Activated naive CD4-positive, alpha-beta T cell treated with anti-CD3 and anti-CD28 coated beads for 36 hours (primary cell): Measurements from ENCODE around the gene ZNF20. TPM values are rescaled to one million over a fixed set of nuclear protein-coding genes. Genes with fewer than 3 reads are reported as not detected.
"Not testable (repeated sequence)": the region's sequence is repeated elsewhere in the genome, so short reads cannot be mapped to it uniquely, and the experiment has no call there.

ENCODE experiments used
- CTCF ChIA-PET: fragments of 350-600 bp; sonication (Branson Sonifier 250); formaldehyde crosslinking; loops from one replicate; lab custom pipeline; 2021; ENCODE audit warnings: antibody characterized with exemption; lab: Charles Lee
- DNase-seq: peaks from one replicate; pipeline ENCODE4 v3.0.0-alpha.2; 2020
- H3K27ac Mint-ChIP-seq: one replicate; pipeline ENCODE4 v1.8.0; 2021; ENCODE audit warnings: mild to moderate bottlenecking, mixed read lengths
- H3K27me3 Mint-ChIP-seq: one replicate; pipeline ENCODE4 v1.8.0; 2021; ENCODE audit warnings: low read depth, mixed read lengths
- H3K36me3 Mint-ChIP-seq: one replicate; pipeline ENCODE4 v1.8.0; 2021; ENCODE audit warnings: low read depth, mixed read lengths
- H3K4me1 Mint-ChIP-seq: one replicate; pipeline ENCODE4 v1.8.0; 2021; ENCODE audit warnings: low read depth, mixed read lengths
- H3K4me3 Mint-ChIP-seq: one replicate; pipeline ENCODE4 v1.8.0; 2021; ENCODE audit warnings: mild to moderate bottlenecking, moderate library complexity, mixed read lengths
- H3K9me3 Mint-ChIP-seq: one replicate; pipeline ENCODE4 v1.8.0; 2021; ENCODE audit warnings: mixed read lengths
- intact Hi-C: fragments of 100-400 bp; cut with micrococcal nuclease; formaldehyde crosslinking; loops from one replicate; pipeline ENCODE4 v1.15.1; 2023
- total RNA-seq, 2 experiments: library from RNA; stranded (reverse); gene quantifications; one replicate each; pipeline ENCODE4 v1.2.3, GENCODE V29; 2021

The ZNF20 gene
- total RNA-seq, 2 experiments from 2014 or later: 2.1 to 3.1 TPM

DNA sequence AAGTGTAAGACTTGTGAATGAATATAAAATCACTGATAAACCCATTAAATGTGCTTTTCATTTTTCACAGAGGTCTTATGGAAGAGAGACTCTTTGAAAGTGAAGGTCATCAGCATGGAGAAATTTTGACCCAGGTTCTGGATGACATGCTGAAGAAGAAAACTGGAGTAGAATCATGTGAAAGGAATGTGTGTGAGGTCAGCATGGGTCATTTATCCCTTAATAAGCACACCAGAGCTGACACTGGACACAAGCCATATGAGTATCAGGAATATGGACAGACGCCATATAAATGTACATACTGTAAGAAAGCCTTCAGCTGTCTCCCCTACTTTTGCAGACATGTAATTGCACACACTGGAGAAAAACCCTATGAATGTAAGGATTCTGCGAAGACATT is 29.0 kb downstream of the ZNF20 start:
- Mint-ChIP-seq H3K36me3 (peaks cover 24% of the 10 kb centered on the region), H3K4me3 (no peak overlapping the region), H3K9me3 (peaks cover 26% of the 10 kb centered on the region), H3K4me1 (peaks cover 15% of the 10 kb centered on the region), H3K27me3 (no peaks in the 10 kb centered on the region), H3K27ac (no peak overlapping the region)
- no peak for DNase-seq
- intact Hi-C loops: loop anchor here (5.0 kb wide), 1 partner anchor 109 kb away; no protein-coding TSS in a partner anchor
- CTCF ChIA-PET: no interaction called here

DNA sequence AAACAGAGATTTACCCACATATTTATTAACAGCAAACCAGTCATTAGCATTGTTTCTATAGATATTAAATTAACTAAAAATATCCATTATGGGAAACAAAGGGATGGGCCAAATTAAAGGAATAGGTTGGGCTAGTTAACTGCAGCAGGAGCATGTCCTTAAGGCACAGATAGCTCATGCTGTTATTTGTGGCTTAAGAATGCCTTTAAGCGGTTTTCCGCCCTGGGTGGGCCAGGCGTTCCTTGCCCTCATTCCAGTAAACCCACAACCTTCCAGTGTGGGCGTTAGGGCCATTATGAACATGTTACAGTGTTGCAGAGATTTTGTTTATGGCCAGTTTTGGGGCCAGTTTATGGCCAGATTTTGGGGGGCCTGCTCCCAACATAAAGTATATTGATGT is 36.2 kb downstream of the ZNF20 start:
- H3K4me3 Mint-ChIP-seq, H3K36me3 Mint-ChIP-seq, intact Hi-C loops, H3K4me1 Mint-ChIP-seq, H3K27ac Mint-ChIP-seq, DNase-seq, H3K9me3 Mint-ChIP-seq, H3K27me3 Mint-ChIP-seq: not testable (repeated sequence)
- CTCF ChIA-PET: interaction anchor here (0.9 kb wide), 1 partner anchor 22 kb away, joined by 3 read pairs; no protein-coding TSS in a partner anchor

DNA sequence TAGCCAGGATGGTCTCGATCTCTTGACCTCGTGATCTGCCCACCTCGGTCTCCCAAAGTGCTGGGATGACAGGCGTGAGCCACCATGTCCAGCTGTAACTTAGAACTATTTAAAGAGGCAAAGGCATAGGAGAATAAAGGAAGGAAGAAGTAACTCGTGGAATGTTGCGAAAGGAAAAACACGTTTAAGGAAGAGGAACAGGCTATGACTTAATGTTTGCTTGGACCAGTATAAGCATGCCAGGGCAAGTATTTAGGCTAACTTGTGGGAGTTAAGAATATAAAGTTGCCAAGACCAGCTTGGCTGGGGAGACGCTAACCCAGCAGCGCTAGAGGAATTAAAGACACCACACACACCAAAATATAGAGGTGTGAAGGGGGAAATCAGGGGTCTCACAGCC is 42.1 kb downstream of the ZNF20 start:
- CTCF ChIA-PET: no interaction called here
- H3K4me3 Mint-ChIP-seq: no peak overlapping the region
- H3K36me3 Mint-ChIP-seq: peaks cover 19% of the 10 kb centered on the region
- no peak for DNase-seq
- peaks cover 6% of the 10 kb centered on the region for H3K9me3 Mint-ChIP-seq
- H3K27ac Mint-ChIP-seq: no peak overlapping the region
- intact Hi-C loops: loop anchor here (10.0 kb wide), 1 partner anchor 457 kb away; the partner anchor contains the start of gene ZNF564
- peaks cover 2% of the 10 kb centered on the region for H3K4me1 Mint-ChIP-seq
- H3K27me3 Mint-ChIP-seq: peaks cover 9% of the 10 kb centered on the region

DNA sequence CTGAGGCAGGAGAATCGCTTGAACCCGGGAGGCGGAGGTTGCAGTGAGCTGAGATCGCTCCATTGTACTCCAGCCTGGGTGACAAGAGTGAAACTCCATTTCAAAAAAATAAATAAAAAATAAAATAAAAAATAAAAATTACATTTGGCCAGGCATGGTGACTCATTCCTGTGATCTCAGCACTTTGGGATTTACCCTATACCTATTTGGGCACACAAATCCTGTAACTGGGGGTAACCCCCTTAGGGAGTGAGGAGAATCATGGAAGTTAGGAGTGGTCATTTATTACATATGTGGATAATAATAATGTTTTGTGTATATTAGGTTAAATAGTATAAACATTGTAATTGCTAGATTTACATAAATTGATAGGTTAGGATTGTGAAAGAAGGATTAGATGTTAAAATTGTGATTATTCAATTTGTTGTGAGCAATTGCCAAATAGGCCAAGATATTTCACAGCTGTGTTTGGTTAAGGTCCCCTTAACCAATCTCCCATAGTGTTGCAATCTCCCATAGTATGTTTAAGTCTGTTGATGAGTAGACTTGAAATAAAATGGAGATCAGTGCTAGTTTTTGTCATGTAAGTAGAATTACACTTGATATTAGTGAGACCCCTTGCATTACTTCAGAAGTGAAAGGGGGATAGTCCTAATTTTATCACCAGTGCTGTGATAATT is 44.9 kb downstream of the ZNF20 start:
- CTCF ChIA-PET: interaction anchor here (1.6 kb wide), 1 partner anchor 36 kb away, joined by 4 read pairs; no protein-coding TSS in a partner anchor
- Mint-ChIP-seq H3K36me3 (peaks cover 21% of the 10 kb centered on the region), H3K27ac (no peak overlapping the region), H3K4me1 (peaks cover 6% of the 10 kb centered on the region), H3K27me3 (peaks cover 14% of the 10 kb centered on the region), H3K4me3 (no peak overlapping the region), H3K9me3 (peaks cover 6% of the 10 kb centered on the region)
- intact Hi-C loops: loop anchor here (10.0 kb wide), 1 partner anchor 460 kb away; the partner anchor contains the start of gene ZNF564
- DNase-seq: no peak

DNA sequence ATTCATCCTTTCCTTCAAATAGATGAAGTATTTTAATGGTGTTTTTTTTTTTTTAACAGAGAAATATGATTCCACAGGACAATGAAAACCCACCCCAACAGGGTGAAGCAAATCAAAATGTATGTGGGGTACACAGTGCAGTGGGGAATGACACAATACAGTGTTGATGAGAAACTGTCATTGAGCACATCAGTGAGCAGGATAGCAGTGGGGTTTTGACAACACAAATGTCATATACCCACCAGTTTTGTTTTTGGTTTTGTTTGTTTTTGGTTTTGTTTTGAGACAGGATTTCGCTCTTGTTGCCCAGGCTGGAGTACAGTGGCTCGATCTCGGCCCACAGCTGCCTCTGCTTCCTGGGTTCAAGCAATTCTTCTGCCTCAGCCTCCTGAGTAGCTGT is 46.4 kb downstream of the ZNF20 start:
- Mint-ChIP-seq H3K4me1 (peaks cover 6% of the 10 kb centered on the region), H3K36me3 (peaks cover 19% of the 10 kb centered on the region), H3K27ac (no peak overlapping the region), H3K4me3 (no peak overlapping the region), H3K27me3 (peaks cover 14% of the 10 kb centered on the region), H3K9me3 (peaks cover 4% of the 10 kb centered on the region)
- DNase-seq: no peak
- intact Hi-C loops: loop anchor here (5.0 to 10.0 kb wide), 2 partner anchors 461 to 574 kb away; partner anchors contain the start of genes MAN2B1, WDR83 and ZNF564
- CTCF ChIA-PET: no interaction called here

DNA sequence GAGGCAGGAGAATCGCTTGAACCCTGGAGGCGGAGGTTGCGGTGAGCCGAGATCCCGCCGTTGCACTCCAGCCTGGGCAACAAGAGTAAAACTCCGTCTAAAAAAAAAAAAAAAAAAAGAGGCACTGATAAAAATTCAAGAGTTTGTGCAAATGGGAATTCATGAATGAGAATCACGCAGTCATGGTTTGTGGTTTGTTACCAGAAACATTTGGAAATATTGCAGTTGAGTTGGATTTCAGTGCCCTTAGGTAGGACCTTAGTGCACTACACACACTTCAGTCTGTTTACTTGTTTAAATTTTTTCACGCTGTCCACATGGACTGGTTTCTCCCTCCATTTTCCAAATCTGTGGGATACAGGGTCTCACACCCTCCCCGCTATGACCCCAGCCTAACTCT is 47.2 kb downstream of the ZNF20 start:
- DNase-seq: no peak
- Mint-ChIP-seq H3K36me3 (peaks cover 18% of the 10 kb centered on the region), H3K4me1 (peaks cover 6% of the 10 kb centered on the region), H3K4me3 (peak overlapping the region; percentile 83), H3K27me3 (peaks cover 14% of the 10 kb centered on the region), H3K27ac (no peak overlapping the region), H3K9me3 (peaks cover 1% of the 10 kb centered on the region)
- CTCF ChIA-PET: interaction anchor here (1.0 to 3.9 kb wide), 3 partner anchors 33 to 49 kb away, joined by 5 to 42 read pairs (median 26); no protein-coding TSS in a partner anchor
- intact Hi-C loops: loop anchor here (1.0 to 10.0 kb wide), 3 partner anchors 48 to 574 kb away; partner anchors contain the start of genes MAN2B1, WDR83 and ZNF564

DNA sequence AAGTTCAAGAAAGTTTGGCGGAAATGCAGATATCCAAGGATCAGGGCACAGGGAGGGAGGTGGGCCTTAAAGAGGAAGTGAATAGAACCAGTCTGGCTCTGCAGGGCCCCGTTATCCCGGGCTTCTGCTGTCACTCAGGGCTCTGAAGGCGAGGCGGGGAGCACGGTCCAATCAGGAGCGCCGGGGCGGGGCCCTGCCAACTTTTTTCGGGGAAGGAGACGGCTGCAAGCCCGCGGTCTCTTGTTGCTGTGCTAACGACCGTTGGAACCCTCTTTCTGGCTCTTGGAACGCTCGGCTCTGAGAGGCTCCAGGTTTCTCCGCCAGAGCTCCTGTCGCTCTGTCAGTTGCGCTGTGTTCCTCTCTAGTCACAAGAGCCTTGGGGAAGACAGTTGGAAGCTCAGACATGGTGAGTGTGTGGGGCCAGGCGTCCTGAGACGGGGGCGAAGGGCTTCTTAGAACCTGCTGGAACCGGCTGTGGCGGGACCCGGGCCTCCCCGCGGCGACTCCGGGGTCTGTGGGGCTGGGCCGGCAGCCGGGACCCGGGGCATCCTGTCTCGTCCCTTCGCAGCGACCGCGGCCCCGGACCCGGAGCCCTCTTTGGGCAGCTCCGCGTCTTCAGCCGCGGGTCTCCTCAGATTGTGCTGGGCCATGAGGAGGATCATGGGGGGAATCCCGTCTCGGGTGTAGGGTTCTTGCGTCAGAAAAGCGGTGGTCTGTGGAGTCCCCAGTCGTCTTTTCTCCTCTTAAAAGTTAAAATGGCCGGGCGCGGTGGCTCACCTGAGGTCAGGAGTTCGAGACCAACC is 47.9 kb downstream of the ZNF20 start:
- peaks cover 6% of the 10 kb centered on the region for H3K4me1 Mint-ChIP-seq
- intact Hi-C loops: loop anchor here (1.0 to 10.0 kb wide), 3 partner anchors 49 to 575 kb away; partner anchors contain the start of genes MAN2B1, WDR83 and ZNF564
- H3K27me3 Mint-ChIP-seq: peaks cover 14% of the 10 kb centered on the region
- peak overlapping the region; percentile 73 for H3K27ac Mint-ChIP-seq
- DNase-seq: peak; percentile 86
- peak overlapping the region; percentile 83 for H3K4me3 Mint-ChIP-seq
- no peaks in the 10 kb centered on the region for H3K9me3 Mint-ChIP-seq
- CTCF ChIA-PET: interaction anchor here (1.0 to 3.9 kb wide), 5 partner anchors 30 to 129 kb away, joined by 3 to 42 read pairs (median 13); partner anchors contain the start of gene ZNF763
- H3K36me3 Mint-ChIP-seq: peaks cover 16% of the 10 kb centered on the region

DNA sequence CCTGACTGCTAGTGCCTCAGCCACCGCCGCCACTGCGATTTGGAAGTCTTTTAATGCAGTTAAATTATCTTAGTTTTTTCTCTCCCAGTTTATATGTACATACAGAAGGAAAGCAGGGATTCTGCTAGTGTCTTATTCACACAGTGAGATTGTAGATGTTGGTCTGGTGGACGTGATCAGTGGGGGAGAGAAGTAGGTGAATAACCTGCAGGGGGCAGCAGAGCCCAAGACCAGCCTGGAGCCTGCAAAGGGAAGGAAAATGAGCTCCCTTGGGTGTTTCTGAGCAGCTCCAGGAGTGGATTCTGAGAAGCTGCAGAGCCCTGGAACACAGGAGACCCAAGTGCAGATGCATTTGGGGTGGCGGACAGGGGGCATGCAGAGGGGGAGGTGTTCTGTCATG is 49.3 kb downstream of the ZNF20 start:
- peak overlapping the region; percentile 53 for H3K27ac Mint-ChIP-seq
- CTCF ChIA-PET: interaction anchor here (0.5 to 3.9 kb wide), 23 partner anchors 11 to 315 kb away, joined by 3 to 42 read pairs (median 4); partner anchors contain the start of genes ZNF20, ZNF440, ZNF625 and ZNF763
- H3K4me3 Mint-ChIP-seq: peak overlapping the region; percentile 12
- H3K27me3 Mint-ChIP-seq: peaks cover 14% of the 10 kb centered on the region
- peaks cover 1% of the 10 kb centered on the region for H3K9me3 Mint-ChIP-seq
- peaks cover 15% of the 10 kb centered on the region for H3K36me3 Mint-ChIP-seq
- peak; percentile 87 for DNase-seq
- H3K4me1 Mint-ChIP-seq: peaks cover 6% of the 10 kb centered on the region
- intact Hi-C loops: loop anchor here (1.0 to 10.0 kb wide), 3 partner anchors 32 to 576 kb away; partner anchors contain the start of genes MAN2B1, WDR83 and ZNF564

DNA sequence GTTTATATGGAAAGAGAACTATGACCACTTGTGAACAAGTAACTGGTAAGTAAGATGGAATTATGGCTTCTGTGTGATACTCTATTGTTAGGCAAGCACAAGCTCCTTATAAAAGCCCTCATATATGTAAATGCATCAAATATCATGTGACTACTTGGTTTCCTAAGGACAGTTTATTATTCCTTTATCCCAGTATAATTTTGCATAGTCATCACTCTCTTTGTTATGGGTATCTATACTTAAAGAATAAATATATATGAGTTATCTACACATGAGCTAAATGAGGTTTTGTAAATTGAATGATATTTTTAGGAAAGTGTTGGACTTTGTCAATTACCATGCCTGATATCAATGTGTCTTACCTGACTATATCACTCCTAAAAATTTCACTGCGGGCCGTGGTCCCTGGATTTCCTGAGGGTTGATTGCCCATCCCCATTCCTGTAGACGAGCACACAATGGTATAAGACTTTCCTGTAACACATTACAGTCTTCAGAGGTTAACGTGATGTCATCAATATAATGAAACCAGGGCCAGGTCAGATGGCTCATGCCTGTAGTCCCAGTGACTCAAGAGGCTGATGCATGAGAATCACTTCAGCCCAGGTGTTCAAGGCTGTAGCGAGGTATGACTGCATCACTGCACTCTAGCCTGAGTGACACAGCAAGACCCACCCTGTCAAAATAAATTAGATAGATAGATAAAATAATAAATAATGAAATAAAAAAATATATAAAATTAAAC is 54.9 kb downstream of the ZNF20 start:
- Mint-ChIP-seq H3K9me3 (peaks cover 16% of the 10 kb centered on the region), H3K4me3 (no peak overlapping the region), H3K27ac (no peak overlapping the region), H3K27me3 (no peaks in the 10 kb centered on the region), H3K4me1 (no peaks in the 10 kb centered on the region), H3K36me3 (peaks cover 8% of the 10 kb centered on the region)
- intact Hi-C loops: no loop called here
- CTCF ChIA-PET: interaction anchor here (0.7 to 1.0 kb wide), 2 partner anchors 53 to 1796 kb away, joined by 3 read pairs; no protein-coding TSS in a partner anchor
- DNase-seq: no peak

DNA sequence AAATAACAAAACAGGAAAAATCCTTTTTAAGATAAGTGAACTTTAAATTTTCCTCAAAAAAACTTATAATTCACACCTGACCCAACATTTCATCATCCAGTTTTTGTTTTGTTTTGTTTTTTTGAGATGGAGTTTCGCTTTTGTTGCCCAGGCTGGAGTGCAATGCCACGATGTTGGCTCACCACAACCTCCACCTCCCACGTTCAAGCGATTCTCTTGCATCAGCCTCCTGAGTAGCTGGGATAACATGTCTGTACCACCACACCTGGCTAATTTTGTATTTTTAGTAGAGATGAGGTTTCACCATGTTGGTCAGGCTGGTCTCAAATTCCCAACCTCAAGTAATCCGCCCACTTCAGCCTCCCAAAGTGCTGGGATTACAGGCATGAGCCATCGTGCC is 56.8 kb downstream of the ZNF20 start:
- H3K4me1 Mint-ChIP-seq, H3K4me3 Mint-ChIP-seq, H3K27me3 Mint-ChIP-seq, H3K27ac Mint-ChIP-seq, DNase-seq, intact Hi-C loops: not testable (repeated sequence)
- CTCF ChIA-PET: interaction anchor here (1.3 to 1.5 kb wide), 2 partner anchors 24 to 120 kb away, joined by 3 read pairs; no protein-coding TSS in a partner anchor
- Mint-ChIP-seq H3K9me3 (peaks cover 29% of the 10 kb centered on the region), H3K36me3 (peaks cover 14% of the 10 kb centered on the region)
